Lung (tissue), 12 donors: ENCODE measurements around the gene CDC14C. TPM values are rescaled to one million over a fixed set of nuclear protein-coding genes. Genes with fewer than 3 reads are reported as not detected.
"Not testable (repeated sequence)": the region's sequence is repeated elsewhere in the genome, so short reads cannot be mapped to it uniquely, and the experiment has no call there.

Experiments
- ATAC-seq: fragments of 200-7000 bp; cut with Tn5 transposase; one replicate; pipeline ENCODE4 v1.9.1; 2020; ENCODE audit warnings: moderate number of reproducible peaks; ENCODE audit not compliant: insufficient read depth, low FRiP score
- DNase-seq, 3 donors: peaks; one replicate each; pipeline ENCODE4 v3.0.0-alpha.2; 2013 to 2017
- H3K27ac ChIP-seq, 2 donors: one replicate each; pipeline ENCODE4 v1.5.1; 2013; ENCODE audit warnings: mild to moderate bottlenecking in 2 of 2, moderate library complexity in 2 of 2, control low read depth in 1 of 2, inconsistent platforms in 1 of 2, low read depth in 1 of 2, low read length in 1 of 2
- H3K27me3 ChIP-seq, 3 donors: one replicate each; pipeline ENCODE4 v1.5.1; 2013; ENCODE audit warnings: low read length in 2 of 3; ENCODE audit not compliant: control insufficient read depth in 3 of 3, insufficient read depth in 3 of 3
- H3K36me3 ChIP-seq, 4 donors: one replicate each; pipeline ENCODE4 v1.5.1; 2013; ENCODE audit warnings: low read length in 4 of 4, mild to moderate bottlenecking in 1 of 4, moderate library complexity in 1 of 4; ENCODE audit not compliant: control insufficient read depth in 4 of 4, insufficient read depth in 4 of 4
- H3K4me1 ChIP-seq, 5 donors: one replicate each; pipeline ENCODE4 v1.5.1; 2013; ENCODE audit warnings: low read length in 5 of 5, mild to moderate bottlenecking in 2 of 5, moderate library complexity in 1 of 5; ENCODE audit not compliant: control insufficient read depth in 5 of 5, insufficient read depth in 5 of 5
- H3K4me3 ChIP-seq: one replicate; pipeline ENCODE4 v1.5.1; 2013; ENCODE audit warnings: mild to moderate bottlenecking, control low read depth, moderate library complexity
- H3K9ac ChIP-seq, 2 donors: one replicate each; pipeline ENCODE4 v1.5.1; 2013; ENCODE audit warnings: low read length in 2 of 2, control low read depth in 1 of 2; ENCODE audit not compliant: insufficient read depth in 1 of 2
- H3K9me3 ChIP-seq, 4 donors: one replicate each; pipeline ENCODE4 v1.5.1; 2013; ENCODE audit warnings: low read length in 3 of 4, mild to moderate bottlenecking in 1 of 4, moderate library complexity in 1 of 4; ENCODE audit not compliant: control insufficient read depth in 4 of 4, insufficient read depth in 3 of 4
- WGBS, 2 donors: extraction: QIAGEN DNeasy Blood & Tissue Kit; methylation state at CpG; one replicate each; pipeline ENCODE4 v1.1.7; 2013; 5-methylcytosine and 5-hydroxymethylcytosine counted together
- polyA plus RNA-seq, 2 donors: library from polyadenylated mRNA; stranded (reverse); fragments of 200-250 nt; gene quantifications; one replicate each; pipeline ENCODE4 v1.2.1, GENCODE V29; 2013
- total RNA-seq, 2 donors: library from RNA; depleted of rRNA in 1 of 2; stranded (reverse); fragments of >200 nt in 1 of 2; gene quantifications; one replicate each; pipeline ENCODE4 v1.2.1, GENCODE V29; 2014 to 2021
- TF ChIP-seq, protein P1 (sequence below): IDR thresholded peaks from 2 replicates; pipeline ENCODE4 v1.5.1; 2012; ENCODE audit warnings: mild to moderate bottlenecking; ENCODE audit errors: control extremely low read depth, extremely low read depth
- donor health status: control.
- donor health status: control.
- donor health status: Bipolar disorder and iron deficiency.
- donor health status: healthy.
- donor health status: DM: yes; HTN: yes; CAD: no.

Gene CDC14C
- total and polyA plus RNA-seq, 4 donors: not detected

GRCh38 chr7:48901966-48902365 is 22.4 kb upstream of the CDC14C start:
- DNase-seq (no peak), ATAC-seq (no peak)
- no peak overlapping the region for H3K9ac ChIP-seq
- no peaks in the 10 kb centered on the region for H3K36me3 ChIP-seq
- no peaks in the 10 kb centered on the region for H3K27me3 ChIP-seq
- no peaks in the 10 kb centered on the region for H3K4me1 ChIP-seq
- no peak overlapping the region for H3K27ac ChIP-seq
- 84 to 90% methylated on average over 3 of the region's 3 CpGs for WGBS, 2 donors
- H3K9me3 ChIP-seq: no peaks in the 10 kb centered on the region
- H3K4me3 ChIP-seq: no peak overlapping the region
- TF ChIP-seq, protein P1, sequence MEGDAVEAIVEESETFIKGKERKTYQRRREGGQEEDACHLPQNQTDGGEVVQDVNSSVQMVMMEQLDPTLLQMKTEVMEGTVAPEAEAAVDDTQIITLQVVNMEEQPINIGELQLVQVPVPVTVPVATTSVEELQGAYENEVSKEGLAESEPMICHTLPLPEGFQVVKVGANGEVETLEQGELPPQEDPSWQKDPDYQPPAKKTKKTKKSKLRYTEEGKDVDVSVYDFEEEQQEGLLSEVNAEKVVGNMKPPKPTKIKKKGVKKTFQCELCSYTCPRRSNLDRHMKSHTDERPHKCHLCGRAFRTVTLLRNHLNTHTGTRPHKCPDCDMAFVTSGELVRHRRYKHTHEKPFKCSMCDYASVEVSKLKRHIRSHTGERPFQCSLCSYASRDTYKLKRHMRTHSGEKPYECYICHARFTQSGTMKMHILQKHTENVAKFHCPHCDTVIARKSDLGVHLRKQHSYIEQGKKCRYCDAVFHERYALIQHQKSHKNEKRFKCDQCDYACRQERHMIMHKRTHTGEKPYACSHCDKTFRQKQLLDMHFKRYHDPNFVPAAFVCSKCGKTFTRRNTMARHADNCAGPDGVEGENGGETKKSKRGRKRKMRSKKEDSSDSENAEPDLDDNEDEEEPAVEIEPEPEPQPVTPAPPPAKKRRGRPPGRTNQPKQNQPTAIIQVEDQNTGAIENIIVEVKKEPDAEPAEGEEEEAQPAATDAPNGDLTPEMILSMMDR: no peak

DNA sequence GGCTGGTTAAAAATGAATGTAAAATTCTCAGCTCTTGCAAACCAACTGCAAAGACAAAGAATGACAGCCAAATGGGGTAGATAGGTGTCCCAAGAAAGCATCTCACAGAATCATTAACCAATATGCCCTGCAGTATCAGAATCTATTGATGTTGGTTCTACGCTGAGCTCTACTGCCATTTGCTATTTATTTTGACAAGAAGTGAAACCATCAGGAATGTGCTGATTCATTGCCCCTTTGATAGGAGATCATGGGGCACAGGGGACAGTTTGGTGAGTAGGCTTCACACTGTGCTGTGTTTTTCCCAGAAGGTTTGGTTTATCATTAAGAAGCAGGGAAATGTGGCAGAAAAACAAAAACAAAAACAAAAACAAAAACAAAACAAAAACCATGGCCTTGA is 19.4 kb upstream of the CDC14C start:
- DNase-seq (no peak), ATAC-seq (no peak)
- H3K36me3 ChIP-seq: no peaks in the 10 kb centered on the region
- 70 to 73% methylated on average over 1 of the region's 1 CpG for WGBS, 2 donors
- no peak overlapping the region for H3K4me3 ChIP-seq
- TF ChIP-seq, protein P1: no peak
- no peaks in the 10 kb centered on the region for H3K4me1 ChIP-seq
- no peaks in the 10 kb centered on the region for H3K27me3 ChIP-seq
- no peak overlapping the region for H3K9ac ChIP-seq
- H3K27ac ChIP-seq: no peak overlapping the region
- no peaks in the 10 kb centered on the region for H3K9me3 ChIP-seq

GRCh38 chr7:48905686-48906085 is 18.7 kb upstream of the CDC14C start:
- H3K27me3 ChIP-seq: not testable (repeated sequence)
- WGBS, 2 donors: 84 to 92% methylated on average over 6 of the region's 6 CpGs

GRCh38 chr7:48909887-48910286 is 14.5 kb upstream of the CDC14C start:
- 82 to 87% methylated on average over 5 of the region's 5 CpGs for WGBS, 2 donors
- H3K27ac ChIP-seq, DNase-seq, H3K36me3 ChIP-seq, H3K27me3 ChIP-seq, ATAC-seq, H3K9me3 ChIP-seq, H3K4me3 ChIP-seq, H3K4me1 ChIP-seq, H3K9ac ChIP-seq: not testable (repeated sequence)

More at GRCh38 chr7:48905686-48906085, 18.7 kb upstream of the CDC14C start:
- H3K9me3 ChIP-seq, DNase-seq, ATAC-seq, H3K4me1 ChIP-seq, H3K4me3 ChIP-seq, H3K9ac ChIP-seq, H3K36me3 ChIP-seq, H3K27ac ChIP-seq: not testable (repeated sequence)

- no peaks in the 10 kb centered on the region for H3K27me3 ChIP-seq
- no peaks in the 10 kb centered on the region for H3K36me3 ChIP-seq
- no peaks in the 10 kb centered on the region for H3K9me3 ChIP-seq
- H3K4me3 ChIP-seq: no peak overlapping the region
- no peak overlapping the region for H3K9ac ChIP-seq
- no peak overlapping the region for H3K27ac ChIP-seq
- WGBS, 2 donors: 92 to 93% methylated on average over 2 of the region's 2 CpGs
- DNase-seq (no peak), ATAC-seq (no peak)
- no peaks in the 10 kb centered on the region for H3K4me1 ChIP-seq
- TF ChIP-seq, protein P1: no peak
These were observed 7.1 kb downstream of the CDC14C start for GRCh38 chr7:48931481-48931880.
